T-helper 9 cell (primary cell): Measurements from ENCODE around the gene EVC.

ENCODE experiments used
- DNase-seq: peaks from one replicate; pipeline ENCODE4 v3.0.0-alpha.2; 2020

Gene EVC

DNA sequence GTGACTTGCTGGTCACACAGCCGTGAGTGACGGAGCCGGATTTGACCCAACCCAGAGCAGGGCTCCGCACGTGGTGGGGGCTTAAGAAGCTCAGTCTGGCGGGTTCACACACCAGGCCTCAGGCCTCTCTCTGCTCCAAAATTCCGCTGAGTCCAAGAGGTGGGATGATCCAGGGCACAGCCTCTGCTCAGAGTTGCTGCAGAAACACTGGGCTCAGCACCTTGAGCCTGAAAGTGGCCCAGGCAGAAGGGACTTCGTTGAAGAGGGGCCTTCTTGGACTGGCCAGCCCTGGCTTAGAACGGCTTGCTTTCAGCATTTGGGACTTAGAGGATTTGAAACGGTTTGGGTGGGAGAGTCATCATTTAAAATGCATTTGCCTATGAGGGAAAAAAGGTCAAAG lies 21.2 kb downstream of the EVC start:
- no peak for DNase-seq

- no peak for DNase-seq
Observed at GRCh38 chr4:5734853-5735252, 23.9 kb downstream of the EVC start.

GRCh38 chr4:5735463-5735862 lies 24.5 kb downstream of the EVC start:
- DNase-seq: no peak

- no peak for DNase-seq
Observed at GRCh38 chr4:5738061-5738460, 27.1 kb downstream of the EVC start.

DNA sequence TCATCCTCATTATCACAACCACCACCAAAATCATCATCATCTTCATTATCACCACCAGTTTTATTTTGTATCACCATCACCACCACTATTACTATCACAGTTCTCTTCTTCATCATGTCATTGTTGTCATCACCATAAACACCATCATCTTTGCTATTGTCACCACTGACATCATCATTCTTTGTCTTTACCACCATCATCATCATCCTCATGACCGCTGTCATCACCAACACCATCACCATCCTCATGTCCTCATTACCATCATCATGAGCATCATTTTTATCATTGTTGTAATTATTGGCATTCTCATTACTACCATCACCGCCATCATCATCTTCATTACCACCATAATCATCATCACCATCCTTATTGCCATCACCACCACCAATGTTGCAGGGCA lies 31.4 kb downstream of the EVC start:
- no peak for DNase-seq

- no peak for DNase-seq
Observed at GRCh38 chr4:5742968-5743367, 32.0 kb downstream of the EVC start.

DNA sequence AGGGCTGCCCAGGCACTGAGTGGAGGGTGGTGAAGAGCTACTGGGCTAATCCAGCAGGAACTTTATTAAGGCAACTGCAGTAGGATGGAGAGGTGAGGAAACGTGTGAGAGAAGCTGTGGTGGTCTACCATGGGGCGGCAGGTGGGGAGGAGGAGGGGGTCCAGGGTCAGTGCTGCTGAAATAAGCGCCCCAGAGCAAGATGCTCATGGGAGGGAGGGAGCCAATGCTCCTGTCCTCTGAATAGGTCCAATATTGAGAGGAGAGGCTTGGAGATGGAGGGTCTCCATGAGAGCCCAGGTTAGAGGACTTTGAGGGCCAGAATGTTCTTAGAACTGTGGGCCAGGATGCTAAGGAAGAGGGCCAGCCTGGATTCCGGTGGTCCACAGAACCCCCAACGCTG lies 35.2 kb downstream of the EVC start:
- no peak for DNase-seq

- DNase-seq: no peak
Observed at GRCh38 chr4:5746829-5747737, 36.1 kb downstream of the EVC start.

DNA sequence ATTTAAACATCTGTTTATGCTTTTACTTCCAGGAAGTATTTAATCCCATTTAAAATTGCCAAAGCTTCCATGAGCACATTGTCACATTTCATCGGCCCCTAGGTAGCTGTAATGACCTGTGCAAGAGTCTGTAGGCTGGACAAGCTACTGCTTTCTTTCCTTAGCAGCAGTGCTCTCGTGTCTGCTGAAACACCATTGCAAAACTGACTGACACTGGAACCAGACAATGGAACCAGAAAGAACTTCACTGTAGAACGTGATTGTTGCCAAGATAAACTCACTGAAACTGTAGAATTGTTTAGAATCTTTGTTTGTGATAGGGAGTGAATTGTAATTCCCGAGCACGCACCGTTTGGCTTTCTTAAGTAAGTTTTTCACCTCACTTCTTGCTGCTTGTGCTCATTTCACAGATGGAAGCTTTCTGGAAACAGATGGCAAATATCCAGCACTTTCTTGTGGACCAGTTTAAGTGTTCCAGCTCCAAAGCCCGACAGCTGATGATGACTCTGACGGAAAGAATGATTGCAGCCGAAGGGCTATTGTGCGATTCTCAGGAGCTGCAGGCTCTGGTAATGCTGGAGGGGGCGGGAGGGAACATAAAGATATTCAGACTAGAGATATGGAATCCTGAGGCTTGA lies 36.9 kb downstream of the EVC start:
- DNase-seq: no peak

DNA sequence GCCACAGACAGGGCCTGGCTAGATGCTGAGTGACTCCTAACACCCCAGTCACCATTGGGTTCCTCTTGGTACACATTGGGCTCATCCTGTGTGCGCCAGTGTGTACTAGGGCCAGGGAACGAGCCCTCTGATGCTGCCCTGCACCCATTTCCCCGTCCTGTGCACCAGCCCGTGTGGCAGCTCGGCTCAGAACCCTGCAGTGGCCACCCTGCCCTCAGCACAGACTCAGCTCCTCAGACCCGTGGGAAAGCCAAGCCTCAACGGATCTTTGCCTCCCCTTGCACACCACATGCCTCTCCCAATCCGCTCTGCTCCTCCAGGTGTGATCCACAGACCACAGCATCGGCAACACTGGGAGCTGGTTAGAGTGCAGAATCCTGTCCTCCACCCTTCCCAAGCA lies 38.6 kb downstream of the EVC start:
- DNase-seq: no peak

GRCh38 chr4:5750052-5750945 lies 39.3 kb downstream of the EVC start:
- DNase-seq: no peak

- no peak for DNase-seq
Observed at GRCh38 chr4:5750946-5751665, 40.1 kb downstream of the EVC start.

GRCh38 chr4:5751666-5752375 lies 40.8 kb downstream of the EVC start:
- DNase-seq: no peak

DNA sequence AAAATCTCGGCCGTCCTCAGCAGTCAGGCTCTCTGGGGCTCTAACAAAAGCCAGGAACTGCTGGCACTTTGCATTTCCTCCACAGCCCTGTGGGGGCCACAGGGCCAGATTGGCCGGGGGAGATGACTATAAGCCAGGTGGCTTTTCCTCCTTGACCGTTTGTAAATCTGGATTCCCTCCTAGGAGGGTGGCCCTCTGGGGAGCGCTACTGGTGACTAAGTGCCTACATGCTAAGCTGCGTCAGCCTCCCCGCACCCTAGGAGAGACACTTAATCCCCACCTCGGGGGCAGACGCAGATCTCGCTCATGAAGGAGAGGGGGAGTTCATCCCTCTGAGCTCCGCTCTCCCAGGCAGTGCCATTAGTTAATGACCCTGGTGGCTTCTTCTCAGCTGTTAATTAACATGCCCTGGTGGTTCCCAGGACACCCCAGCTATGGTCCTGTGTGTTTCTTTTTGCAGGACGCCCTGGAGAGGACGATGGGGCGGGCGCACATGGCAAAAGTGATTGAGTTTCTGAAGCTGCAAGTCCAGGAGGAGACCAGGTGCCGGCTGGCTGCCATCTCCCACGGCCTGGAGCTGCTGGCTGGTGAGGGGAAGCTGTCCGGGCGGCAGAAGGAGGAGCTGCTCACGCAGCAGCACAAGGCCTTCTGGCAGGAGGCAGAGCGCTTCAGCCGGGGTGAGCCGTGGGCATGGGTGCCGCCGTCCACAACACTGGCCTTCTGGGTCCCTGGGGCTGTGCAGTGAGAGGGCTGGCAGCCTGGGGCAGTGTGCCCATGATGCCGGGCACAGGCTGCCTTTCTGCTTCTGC lies 41.6 kb downstream of the EVC start:
- no peak for DNase-seq

GRCh38 chr4:5753366-5753765 lies 42.4 kb downstream of the EVC start:
- DNase-seq: no peak

DNA sequence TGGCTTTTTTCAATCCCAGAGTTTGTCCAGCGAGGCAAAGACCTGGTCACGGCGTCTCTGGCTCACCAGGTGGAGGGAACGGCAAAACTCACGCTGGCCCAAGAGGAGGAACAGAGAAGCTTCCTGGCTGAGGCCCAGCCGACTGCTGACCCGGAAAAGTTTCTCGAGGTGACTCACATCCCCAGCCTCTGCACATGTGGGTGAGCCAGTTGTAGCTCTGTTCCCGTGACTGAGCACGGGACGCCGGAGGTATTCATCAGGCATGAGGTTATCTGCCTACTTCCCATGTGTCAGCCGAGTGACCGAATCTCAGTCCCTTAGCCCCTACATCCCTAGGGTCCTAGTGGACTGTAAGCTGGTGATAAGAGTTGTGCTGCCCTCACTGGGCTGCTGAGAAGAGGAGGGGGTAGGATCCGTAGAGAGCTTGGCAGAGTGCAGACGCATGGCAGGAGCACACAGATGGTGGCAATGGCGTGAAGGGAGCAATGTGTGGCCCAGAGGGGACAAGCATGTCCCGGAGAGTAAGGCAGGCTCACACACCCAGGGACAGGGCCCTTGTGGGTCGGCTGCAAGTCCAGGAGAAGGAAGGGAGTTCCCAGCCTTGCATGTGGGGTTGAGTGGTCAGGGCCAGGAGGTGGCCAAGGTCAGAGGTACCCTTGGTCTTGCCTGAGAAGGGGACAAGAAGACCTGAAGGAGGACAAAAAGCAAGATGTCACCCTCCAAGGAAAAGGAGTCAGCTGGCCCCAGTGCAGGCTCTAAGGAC lies 42.9 kb downstream of the EVC start:
- DNase-seq: no peak

DNA sequence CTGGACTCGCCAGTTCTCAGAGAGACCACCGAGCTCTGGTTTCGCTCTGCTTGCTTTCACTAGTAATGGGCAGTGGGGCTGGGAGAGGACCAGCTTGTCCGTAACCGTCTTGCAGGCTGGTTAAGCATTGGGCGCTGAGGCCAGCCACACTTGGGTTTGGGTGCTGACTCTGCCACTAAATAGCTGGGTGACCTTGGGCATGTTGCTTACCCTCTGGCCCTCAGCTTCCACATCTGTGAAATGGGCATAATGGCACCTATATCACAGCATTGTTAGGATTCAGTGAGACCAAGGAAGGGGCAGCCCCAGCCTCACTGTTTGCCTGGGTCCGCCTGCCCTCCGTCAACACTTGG lies 43.5 kb downstream of the EVC start:
- no peak for DNase-seq

DNA sequence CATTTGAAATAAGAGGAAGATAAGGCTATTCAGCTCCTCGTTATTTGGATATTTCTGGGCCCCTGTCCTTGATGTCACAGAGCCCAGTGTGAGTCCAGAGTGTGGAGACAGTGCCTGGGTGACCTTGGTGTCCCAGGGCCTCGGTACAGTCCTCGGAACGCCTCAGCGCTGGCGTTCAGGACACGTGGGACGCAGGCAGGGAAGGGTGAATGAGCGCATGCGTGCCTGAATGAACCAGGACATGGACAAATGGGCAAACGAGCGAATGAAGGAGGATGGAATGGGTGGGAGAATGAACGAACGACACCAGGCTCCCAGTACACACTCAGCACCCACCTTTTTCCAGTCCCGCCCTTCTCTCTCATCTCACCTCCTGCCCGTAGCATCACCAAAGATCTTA lies 44.2 kb downstream of the EVC start:
- DNase-seq: no peak

DNA sequence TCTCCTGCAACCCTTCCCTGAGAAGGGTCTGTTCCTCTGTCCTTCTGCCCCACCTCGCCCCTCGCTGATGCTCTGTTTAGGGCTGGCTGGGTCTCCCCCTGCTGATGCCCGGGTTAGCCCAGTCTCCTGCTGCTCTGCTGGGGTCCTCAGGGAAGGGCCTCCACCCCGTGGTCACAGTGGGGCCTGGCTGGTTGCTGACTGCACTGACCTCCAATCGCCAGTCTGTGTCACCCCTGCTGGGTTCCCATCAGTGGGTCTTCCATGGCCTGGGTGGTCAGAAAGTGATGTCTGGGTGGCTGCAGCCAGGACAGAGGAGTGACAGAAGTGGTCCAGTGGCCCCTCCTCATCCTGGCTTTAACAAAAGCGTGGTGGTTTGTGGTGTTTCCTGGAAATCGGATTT lies 44.7 kb downstream of the EVC start:
- no peak for DNase-seq

DNA sequence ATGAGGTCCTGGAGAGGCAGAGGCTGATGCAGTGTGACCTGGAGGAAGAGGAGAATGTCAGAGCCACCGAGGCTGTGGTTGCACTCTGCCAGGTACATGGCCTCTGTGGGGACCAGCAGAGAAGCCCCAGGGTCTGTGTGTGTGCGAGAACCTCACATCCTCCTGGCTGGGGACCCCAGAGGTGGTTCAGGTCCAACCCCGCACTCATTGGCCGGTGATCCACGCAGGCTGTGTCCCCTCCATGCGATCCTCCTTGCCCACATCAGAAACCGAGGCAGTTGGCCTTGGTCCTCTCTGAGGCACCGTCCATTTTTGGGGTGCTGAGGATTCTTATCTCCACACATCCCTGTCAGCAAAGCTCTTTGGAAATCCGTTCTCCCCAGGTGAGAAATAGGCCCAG lies 45.3 kb downstream of the EVC start:
- DNase-seq: no peak

GRCh38 chr4:5757091-5757490 lies 46.1 kb downstream of the EVC start:
- no peak for DNase-seq
